ENCODE results near the gene MYMX. TPM values are rescaled to one million over a fixed set of nuclear protein-coding genes. Genes with fewer than 3 reads are reported as not detected.
A peak's percentile ranks its signal among the peaks of the same experiment; 100 is the strongest.

Gene MYMX
- total and polyA plus RNA-seq, 2 of the 13 experiments (the other 11 are each of a cell fraction or from before 2014, with no cell fraction given): not detected

DNA sequence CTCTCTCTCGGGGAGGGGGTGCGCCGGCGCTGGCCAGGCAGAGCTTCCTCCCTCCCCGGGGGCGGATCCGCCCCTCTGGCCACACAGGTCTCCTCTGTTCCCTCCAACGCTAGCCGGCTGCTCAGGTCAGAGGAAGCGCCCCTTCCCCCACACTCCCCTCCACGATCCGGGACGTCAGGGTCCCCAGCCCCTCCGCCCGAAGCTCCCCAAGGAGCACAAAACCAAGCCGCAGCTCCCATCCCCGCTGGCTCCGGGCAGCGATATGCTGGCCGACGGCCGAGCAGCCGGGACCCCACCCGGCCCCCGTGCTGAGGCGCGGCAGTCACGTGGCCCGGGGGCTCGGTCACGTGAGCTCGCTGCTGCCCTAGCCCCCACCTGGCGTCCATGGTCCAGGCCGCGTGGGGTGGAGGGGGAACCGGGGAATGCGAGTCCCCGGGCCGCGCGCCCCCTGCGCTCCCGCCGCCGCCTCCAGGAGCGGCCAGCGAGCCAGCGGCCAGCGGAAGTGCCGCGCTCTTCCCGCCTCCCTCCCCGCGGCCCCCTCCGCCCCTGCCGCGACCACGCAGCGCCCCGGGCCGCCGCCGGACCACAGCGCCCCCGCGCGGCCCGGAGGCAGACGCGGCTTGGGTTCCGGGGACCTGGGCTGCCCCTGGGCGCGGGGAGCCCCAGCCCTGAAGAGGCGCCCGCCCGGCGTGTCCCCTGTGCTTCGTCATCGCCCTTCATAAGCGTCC, 40.5 kb downstream of the MYMX start, which contains the start of gene SLC35B2 (continued):
- TF ChIP-seq ZBTB7B (CRISPR knock-in tag; IDR thresholded peaks at IDR 0.05): peak; percentile 86
- TF ChIP-seq EED (CRISPR knock-in tag; IDR thresholded peaks at IDR 0.05): peak; percentile 80; the same call in 1 of the 2 replicates
- TF ChIP-seq JARID2 (CRISPR knock-in tag; IDR thresholded peaks at IDR 0.05; ENCODE audit: insufficient replicate concordance): peak; percentile 49
- peak; percentile 46 for TF ChIP-seq SP5 (CRISPR knock-in tag; IDR thresholded peaks at IDR 0.05; ENCODE audit: borderline replicate concordance, low read depth)
- TF ChIP-seq KDM5B (CRISPR knock-in tag; IDR thresholded peaks at IDR 0.05; ENCODE audit: borderline replicate concordance): peak; percentile 91; the same call in 1 of the 2 replicates
- no peak; the same call in 1 of the 2 replicates for TF ChIP-seq JUND (CRISPR knock-in tag; IDR thresholded peaks at IDR 0.05)
- TF ChIP-seq REXO4 (CRISPR knock-in tag; IDR thresholded peaks at IDR 0.05; ENCODE audit: borderline replicate concordance): no peak
- TF ChIP-seq, protein P1, sequence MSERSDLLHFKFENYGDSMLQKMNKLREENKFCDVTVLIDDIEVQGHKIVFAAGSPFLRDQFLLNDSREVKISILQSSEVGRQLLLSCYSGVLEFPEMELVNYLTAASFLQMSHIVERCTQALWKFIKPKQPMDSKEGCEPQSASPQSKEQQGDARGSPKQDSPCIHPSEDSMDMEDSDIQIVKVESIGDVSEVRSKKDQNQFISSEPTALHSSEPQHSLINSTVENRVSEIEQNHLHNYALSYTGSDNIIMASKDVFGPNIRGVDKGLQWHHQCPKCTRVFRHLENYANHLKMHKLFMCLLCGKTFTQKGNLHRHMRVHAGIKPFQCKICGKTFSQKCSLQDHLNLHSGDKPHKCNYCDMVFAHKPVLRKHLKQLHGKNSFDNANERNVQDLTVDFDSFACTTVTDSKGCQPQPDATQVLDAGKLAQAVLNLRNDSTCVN (CRISPR knock-in tag; IDR thresholded peaks at IDR 0.05; ENCODE audit: borderline replicate concordance): peak; percentile 59
- TF ChIP-seq HMG20A (CRISPR knock-in tag; IDR thresholded peaks at IDR 0.05; ENCODE audit: borderline replicate concordance): peak; percentile 43; the same call in 1 of the 2 replicates
- peak; percentile 70 for TF ChIP-seq ZNF781 (CRISPR knock-in tag; IDR thresholded peaks at IDR 0.05; ENCODE audit: borderline replicate concordance, not compliant biosample characterization)
- peak; percentile 25; the same call in 1 of the 2 replicates for TF ChIP-seq HMG20B (CRISPR knock-in tag; conservative IDR thresholded peaks at IDR 0.05)
- peak; percentile 25; the same call in 1 of the 2 replicates for TF ChIP-seq CCDC6 (CRISPR knock-in tag; IDR thresholded peaks at IDR 0.05)
- TF ChIP-seq ZZZ3 (CRISPR knock-in tag; IDR thresholded peaks at IDR 0.05; ENCODE audit: borderline replicate concordance): no peak; the same call in 1 of the 2 replicates
- no peak for TF ChIP-seq KDM6A (CRISPR knock-in tag; IDR thresholded peaks at IDR 0.05; ENCODE audit: low read depth)
- peak; percentile 84 for TF ChIP-seq TARDBP (CRISPR knock-in tag; IDR thresholded peaks at IDR 0.05)
- TF ChIP-seq KMT2A (CRISPR knock-in tag; IDR thresholded peaks at IDR 0.05): 0 out of 2 replicates have a peak, but pooled peaks have one; percentile 15
- TF ChIP-seq, protein P2, sequence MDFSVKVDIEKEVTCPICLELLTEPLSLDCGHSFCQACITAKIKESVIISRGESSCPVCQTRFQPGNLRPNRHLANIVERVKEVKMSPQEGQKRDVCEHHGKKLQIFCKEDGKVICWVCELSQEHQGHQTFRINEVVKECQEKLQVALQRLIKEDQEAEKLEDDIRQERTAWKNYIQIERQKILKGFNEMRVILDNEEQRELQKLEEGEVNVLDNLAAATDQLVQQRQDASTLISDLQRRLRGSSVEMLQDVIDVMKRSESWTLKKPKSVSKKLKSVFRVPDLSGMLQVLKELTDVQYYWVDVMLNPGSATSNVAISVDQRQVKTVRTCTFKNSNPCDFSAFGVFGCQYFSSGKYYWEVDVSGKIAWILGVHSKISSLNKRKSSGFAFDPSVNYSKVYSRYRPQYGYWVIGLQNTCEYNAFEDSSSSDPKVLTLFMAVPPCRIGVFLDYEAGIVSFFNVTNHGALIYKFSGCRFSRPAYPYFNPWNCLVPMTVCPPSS (IDR thresholded peaks at IDR 0.05): no peak
- TF ChIP-seq, protein P3, sequence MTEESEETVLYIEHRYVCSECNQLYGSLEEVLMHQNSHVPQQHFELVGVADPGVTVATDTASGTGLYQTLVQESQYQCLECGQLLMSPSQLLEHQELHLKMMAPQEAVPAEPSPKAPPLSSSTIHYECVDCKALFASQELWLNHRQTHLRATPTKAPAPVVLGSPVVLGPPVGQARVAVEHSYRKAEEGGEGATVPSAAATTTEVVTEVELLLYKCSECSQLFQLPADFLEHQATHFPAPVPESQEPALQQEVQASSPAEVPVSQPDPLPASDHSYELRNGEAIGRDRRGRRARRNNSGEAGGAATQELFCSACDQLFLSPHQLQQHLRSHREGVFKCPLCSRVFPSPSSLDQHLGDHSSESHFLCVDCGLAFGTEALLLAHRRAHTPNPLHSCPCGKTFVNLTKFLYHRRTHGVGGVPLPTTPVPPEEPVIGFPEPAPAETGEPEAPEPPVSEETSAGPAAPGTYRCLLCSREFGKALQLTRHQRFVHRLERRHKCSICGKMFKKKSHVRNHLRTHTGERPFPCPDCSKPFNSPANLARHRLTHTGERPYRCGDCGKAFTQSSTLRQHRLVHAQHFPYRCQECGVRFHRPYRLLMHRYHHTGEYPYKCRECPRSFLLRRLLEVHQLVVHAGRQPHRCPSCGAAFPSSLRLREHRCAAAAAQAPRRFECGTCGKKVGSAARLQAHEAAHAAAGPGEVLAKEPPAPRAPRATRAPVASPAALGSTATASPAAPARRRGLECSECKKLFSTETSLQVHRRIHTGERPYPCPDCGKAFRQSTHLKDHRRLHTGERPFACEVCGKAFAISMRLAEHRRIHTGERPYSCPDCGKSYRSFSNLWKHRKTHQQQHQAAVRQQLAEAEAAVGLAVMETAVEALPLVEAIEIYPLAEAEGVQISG (CRISPR knock-in tag; IDR thresholded peaks at IDR 0.05): peak; percentile 98
- TF ChIP-seq, protein P4, sequence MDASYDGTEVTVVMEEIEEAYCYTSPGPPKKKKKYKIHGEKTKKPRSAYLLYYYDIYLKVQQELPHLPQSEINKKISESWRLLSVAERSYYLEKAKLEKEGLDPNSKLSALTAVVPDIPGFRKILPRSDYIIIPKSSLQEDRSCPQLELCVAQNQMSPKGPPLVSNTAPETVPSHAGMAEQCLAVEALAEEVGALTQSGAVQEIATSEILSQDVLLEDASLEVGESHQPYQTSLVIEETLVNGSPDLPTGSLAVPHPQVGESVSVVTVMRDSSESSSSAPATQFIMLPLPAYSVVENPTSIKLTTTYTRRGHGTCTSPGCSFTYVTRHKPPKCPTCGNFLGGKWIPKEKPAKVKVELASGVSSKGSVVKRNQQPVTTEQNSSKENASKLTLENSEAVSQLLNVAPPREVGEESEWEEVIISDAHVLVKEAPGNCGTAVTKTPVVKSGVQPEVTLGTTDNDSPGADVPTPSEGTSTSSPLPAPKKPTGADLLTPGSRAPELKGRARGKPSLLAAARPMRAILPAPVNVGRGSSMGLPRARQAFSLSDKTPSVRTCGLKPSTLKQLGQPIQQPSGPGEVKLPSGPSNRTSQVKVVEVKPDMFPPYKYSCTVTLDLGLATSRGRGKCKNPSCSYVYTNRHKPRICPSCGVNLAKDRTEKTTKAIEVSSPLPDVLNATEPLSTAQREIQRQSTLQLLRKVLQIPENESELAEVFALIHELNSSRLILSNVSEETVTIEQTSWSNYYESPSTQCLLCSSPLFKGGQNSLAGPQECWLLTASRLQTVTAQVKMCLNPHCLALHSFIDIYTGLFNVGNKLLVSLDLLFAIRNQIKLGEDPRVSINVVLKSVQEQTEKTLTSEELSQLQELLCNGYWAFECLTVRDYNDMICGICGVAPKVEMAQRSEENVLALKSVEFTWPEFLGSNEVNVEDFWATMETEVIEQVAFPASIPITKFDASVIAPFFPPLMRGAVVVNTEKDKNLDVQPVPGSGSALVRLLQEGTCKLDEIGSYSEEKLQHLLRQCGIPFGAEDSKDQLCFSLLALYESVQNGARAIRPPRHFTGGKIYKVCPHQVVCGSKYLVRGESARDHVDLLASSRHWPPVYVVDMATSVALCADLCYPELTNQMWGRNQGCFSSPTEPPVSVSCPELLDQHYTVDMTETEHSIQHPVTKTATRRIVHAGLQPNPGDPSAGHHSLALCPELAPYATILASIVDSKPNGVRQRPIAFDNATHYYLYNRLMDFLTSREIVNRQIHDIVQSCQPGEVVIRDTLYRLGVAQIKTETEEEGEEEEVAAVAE (CRISPR knock-in tag; IDR thresholded peaks at IDR 0.05; ENCODE audit: borderline replicate concordance): peak; percentile 34; the same call in 1 of the 2 replicates
- TF ChIP-seq FOSL2 (CRISPR knock-in tag; IDR thresholded peaks at IDR 0.05): peak; percentile 28; the same call in 1 of the 2 replicates
